ENCODE results near the gene ARHGAP36. TPM values are rescaled to one million over a fixed set of nuclear protein-coding genes. Genes with fewer than 3 reads are reported as not detected.

Gene ARHGAP36
- total RNA-seq, 4 donors from 2014 or later, result 0.32 to 1.2 (median 0.34) TPM; not detected in 1

DNA sequence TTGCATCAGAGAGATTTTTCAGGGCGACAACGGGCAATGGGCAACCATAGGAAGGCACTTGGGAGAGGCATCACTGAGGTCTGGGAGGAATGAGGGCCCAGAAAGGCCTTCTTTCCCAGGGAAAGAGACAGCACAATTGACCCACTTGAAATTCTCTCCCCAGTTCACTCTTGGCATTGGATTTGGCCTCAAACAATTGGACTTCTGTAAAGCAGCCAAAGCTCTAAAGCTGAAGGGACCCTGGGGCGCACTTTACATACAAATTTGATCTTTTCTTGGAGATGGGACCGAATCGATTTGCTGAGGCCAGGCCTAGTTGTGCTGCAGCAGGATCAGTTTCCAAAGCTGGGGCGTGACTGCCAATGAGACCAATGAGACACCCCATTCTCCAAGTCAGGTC is 3.2 kb downstream of the ARHGAP36 start:
- Histone ChIP-seq H3K4me1 (peaks cover 0 to 7% (median 6%) of the 10 kb centered on the region in 4 donors), H3K27ac (replicated peaks in 1 of 4) (no peak overlapping the region), H3K36me3 (no peaks in the 10 kb centered on the region), H3K9me3 (no peaks in the 10 kb centered on the region), H3K4me3 (no peak overlapping the region), H3K27me3 (peaks cover 0 to 20% (median 9%) of the 10 kb centered on the region in 4 donors)
- intact Hi-C loops (cut with DNase I), result no loop called here
- TF ChIP-seq POLR2A (IDR thresholded peaks at IDR 0.05; ENCODE audit: low read depth) (no peak), CTCF (IDR thresholded peaks at IDR 0.05) (no peak), EP300 (IDR thresholded peaks at IDR 0.05) (no peak), POLR2AphosphoS5 (IDR thresholded peaks at IDR 0.05) (no peak)
- WGBS, result 78% methylated on average over 6 of the region's 6 CpGs
- DNase-seq (ENCODE audit: extremely low spot score), result no peak

- intact Hi-C loops (cut with DNase I), result no loop called here
- no peaks in the 10 kb centered on the region for H3K9me3 ChIP-seq
- H3K27ac ChIP-seq (replicated peaks in 1 of 4), result no peak overlapping the region
- no peak overlapping the region for H3K4me3 ChIP-seq
- no peaks in the 10 kb centered on the region for H3K36me3 ChIP-seq
- 26% methylated on average over 3 of the region's 3 CpGs for WGBS
- DNase-seq (ENCODE audit: extremely low spot score), result no peak
- peaks cover 0 to 22% (median 8%) of the 10 kb centered on the region in 4 donors for H3K27me3 ChIP-seq
- peaks cover 0 to under 1% (median 0%) of the 10 kb centered on the region in 4 donors for H3K4me1 ChIP-seq
- TF ChIP-seq POLR2A (IDR thresholded peaks at IDR 0.05; ENCODE audit: low read depth) (no peak), EP300 (IDR thresholded peaks at IDR 0.05) (no peak), POLR2AphosphoS5 (IDR thresholded peaks at IDR 0.05) (no peak), CTCF (IDR thresholded peaks at IDR 0.05) (no peak)
These were observed 5.5 kb downstream of the ARHGAP36 start for GRCh38 chrX:131063613-131064012.

DNA sequence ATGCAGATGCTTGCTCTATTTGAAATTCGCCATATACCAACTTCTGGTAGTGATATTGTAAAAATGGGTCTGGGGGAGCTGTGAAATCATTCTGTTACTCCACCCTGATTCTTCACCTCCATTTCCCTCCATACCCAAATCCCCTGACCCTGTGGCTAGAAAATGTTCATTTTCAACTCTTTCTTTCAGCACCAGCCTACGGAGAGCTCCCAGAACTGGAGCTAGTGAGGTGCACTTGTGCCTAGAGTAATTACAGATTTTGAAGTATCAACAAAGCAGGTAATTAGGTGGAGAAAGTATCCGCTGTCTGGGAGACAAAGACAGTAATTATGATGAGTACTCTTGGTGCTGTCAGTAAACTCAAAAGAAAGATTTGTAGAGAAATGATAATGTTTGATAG is 8.1 kb downstream of the ARHGAP36 start:
- Histone ChIP-seq H3K4me3 (no peak overlapping the region), H3K9me3 (no peaks in the 10 kb centered on the region), H3K4me1 (no peaks in the 10 kb centered on the region), H3K36me3 (no peaks in the 10 kb centered on the region), H3K27ac (replicated peaks in 1 of 4) (no peak overlapping the region), H3K27me3 (peaks cover 0 to 41% (median 13%) of the 10 kb centered on the region in 4 donors)
- TF ChIP-seq CTCF (IDR thresholded peaks at IDR 0.05) (no peak), POLR2A (IDR thresholded peaks at IDR 0.05; ENCODE audit: low read depth) (no peak), POLR2AphosphoS5 (IDR thresholded peaks at IDR 0.05) (no peak), EP300 (IDR thresholded peaks at IDR 0.05) (no peak)
- no peak for DNase-seq (ENCODE audit: extremely low spot score)
- intact Hi-C loops (cut with DNase I), result no loop called here
- WGBS, result 56% methylated on average over 3 of the region's 3 CpGs

- Histone ChIP-seq H3K9me3 (no peaks in the 10 kb centered on the region), H3K36me3 (no peaks in the 10 kb centered on the region), H3K4me3 (no peak overlapping the region), H3K27me3 (peaks cover 0 to 51% (median 13%) of the 10 kb centered on the region in 4 donors), H3K4me1 (no peaks in the 10 kb centered on the region), H3K27ac (replicated peaks in 1 of 4) (no peak overlapping the region)
- DNase-seq (ENCODE audit: extremely low spot score), result no peak
- TF ChIP-seq EP300 (IDR thresholded peaks at IDR 0.05), result no peak
- no peak for TF ChIP-seq POLR2A (IDR thresholded peaks at IDR 0.05; ENCODE audit: low read depth)
- no peak for TF ChIP-seq CTCF (IDR thresholded peaks at IDR 0.05)
- no peak for TF ChIP-seq POLR2AphosphoS5 (IDR thresholded peaks at IDR 0.05)
- intact Hi-C loops (cut with DNase I), result no loop called here
- 38% methylated on average over 19 of the region's 19 CpGs for WGBS
These were observed 9.1 kb downstream of the ARHGAP36 start for GRCh38 chrX:131067216-131067615.
